Spleen (tissue), 11 donors: ENCODE data around the gene SPDYE6. TPM values are rescaled to one million over a fixed set of nuclear protein-coding genes. Genes with fewer than 3 reads are reported as not detected.

ENCODE experiments used
- microRNA-seq, 3 donors: library from miRNA; unstranded; fragments of <30 nt; microRNA quantifications; one replicate each; pipeline versions ENCODE4 to v1.1.0, GENCODE V29; 2019 to 2020
- polyA plus RNA-seq, 3 donors: library from polyadenylated mRNA; stranded (reverse); fragments of 200-250 nt; gene quantifications; one replicate each; pipeline ENCODE4 v1.2.1, GENCODE V29; 2013
- small RNA-seq, 4 donors: library from RNA; depleted of rRNA; stranded (forward); fragments of <200 nt; gene quantifications; one replicate each; pipeline ENCODE3, GENCODE V24; 2016
- total RNA-seq, 7 donors: library from RNA; depleted of rRNA in 3 of 7; stranded (reverse); fragments of >200 nt in 3 of 7; fragmentation: NEBNext Ultra II Directional in 4 of 7; extraction: Animal tissue kit (Norgen Biotek cat#: 25700) in 4 of 7; gene quantifications; one replicate each; pipeline versions ENCODE4 v1.1.0 to v1.2.1, GENCODE V29; 2016 to 2021
- donor health status: healthy with polysubstance abuse.
- donor health status: DM: no; HTN: no; CAD: no; lungs with moderate emphysema.
- donor health status: DM: no; HTN: no; CAD: no.
- donor health status: Bipolar disorder and iron deficiency.
- donor health status: healthy.
- donor health status: DM: no; HTN: no; CAD: no.
- donor health status: DM: yes; HTN: yes; CAD: no.

SPDYE6 gene
- total and polyA plus RNA-seq, 10 donors = 0.06 TPM; not detected in 9

Small RNA genes lying within 50 kb of the gene (microRNA-seq; reads per million reads assigned to microRNA genes)
- gene MIR548O = 0 reads per million in 3 donors

Small RNA genes lying within 50 kb of the gene (small RNA-seq; reads per million reads assigned to genes)
- gene AC091390.4 = 0 reads per million in 4 donors
- 0 reads per million in 4 donors for gene MIR548O
- 0 reads per million in 4 donors for gene RF00019

Other genes with a start within 250 kb of the SPDYE6 start
- 10 to 100 TPM; 23.2 to 36.9 (median 29.4) TPM for gene SH2B2, start 69.6 kb downstream of the SPDYE6 start, total RNA-seq
- gene SH2B2, start 69.6 kb downstream of the SPDYE6 start, polyA plus RNA-seq = 10 to 100 TPM; 13.4 to 31.2 (median 15.5) TPM
- gene PRKRIP1, start 39.9 kb upstream of the SPDYE6 start, total RNA-seq = 10 to 100 TPM; 25.0 to 33.4 (median 28.8) TPM
- 10 to 100 TPM; 27.4 to 45.7 (median 43.6) TPM for gene PRKRIP1, start 39.9 kb upstream of the SPDYE6 start, polyA plus RNA-seq
- 100 to 1,000 TPM in 3 of 7 donors, 10 to 100 TPM in 4; 75.3 to 146 (median 90.5) TPM for gene ORAI2, start 77.1 kb upstream of the SPDYE6 start, total RNA-seq
- 10 to 100 TPM; 31.5 to 74.4 (median 35.4) TPM for gene ORAI2, start 77.1 kb upstream of the SPDYE6 start, polyA plus RNA-seq
- gene ALKBH4, start 108.4 kb upstream of the SPDYE6 start, total RNA-seq = 10 to 100 TPM in 6 of 7 donors, 1 to 10 TPM in 1; 9.6 to 15.1 (median 10.7) TPM
- gene ALKBH4, start 108.4 kb upstream of the SPDYE6 start, polyA plus RNA-seq = 10 to 100 TPM in 1 of 3 donors, 1 to 10 TPM in 2; 9.0 to 11.1 (median 9.2) TPM
- gene LRWD1, start 108.5 kb upstream of the SPDYE6 start, total RNA-seq = 10 to 100 TPM; 19.9 to 42.2 (median 24.1) TPM
- 10 to 100 TPM; 22.1 to 37.3 (median 33.7) TPM for gene LRWD1, start 108.5 kb upstream of the SPDYE6 start, polyA plus RNA-seq
- 10 to 100 TPM in 6 of 7 donors, 1 to 10 TPM in 1; 8.4 to 34.5 (median 30.8) TPM for gene POLR2J, start 122.5 kb upstream of the SPDYE6 start, total RNA-seq
- 10 to 100 TPM; 95.6 to 98.8 (median 96.4) TPM for gene POLR2J, start 122.5 kb upstream of the SPDYE6 start, polyA plus RNA-seq
- 10 to 100 TPM; 16.7 to 50.5 (median 22.7) TPM for gene RASA4B, start 161.3 kb upstream of the SPDYE6 start, total RNA-seq
- 10 to 100 TPM; 18.5 to 42.2 (median 24.6) TPM for gene RASA4B, start 161.3 kb upstream of the SPDYE6 start, polyA plus RNA-seq
- 10 to 100 TPM; 14.2 to 31.0 (median 25.8) TPM for gene UPK3BL2, start 187.3 kb upstream of the SPDYE6 start, total RNA-seq
- gene UPK3BL2, start 187.3 kb upstream of the SPDYE6 start, polyA plus RNA-seq = 10 to 100 TPM; 11.5 to 27.4 (median 18.8) TPM
- gene SPDYE2, start 194.8 kb upstream of the SPDYE6 start, total RNA-seq = under 1 TPM in 2 of 7 donors, not detected in 5; 0.37 to 0.52 TPM
- under 1 TPM in 1 of 3 donors, not detected in 2; 0.13 TPM for gene SPDYE2, start 194.8 kb upstream of the SPDYE6 start, polyA plus RNA-seq
- 10 to 100 TPM; 32.6 to 63.8 (median 44.3) TPM for gene POLR2J3, start 216.1 kb upstream of the SPDYE6 start, total RNA-seq
- gene POLR2J3, start 216.1 kb upstream of the SPDYE6 start, polyA plus RNA-seq = 10 to 100 TPM; 26.9 to 67.3 (median 40.3) TPM